T-helper 1 cell (primary cell): ENCODE measurements around the gene CYP24A1.

ENCODE experiments used
- DNase-seq, 5 donors: peaks; one replicate each; pipeline ENCODE4 v3.0.0-alpha.2; 2012 to 2020

Gene CYP24A1

GRCh38 chr20:54110457-54110856 lies 63.3 kb downstream of the CYP24A1 start:
- no peak for DNase-seq

- no peak for DNase-seq
Observed at GRCh38 chr20:54110041-54110440, 63.7 kb downstream of the CYP24A1 start.

DNA sequence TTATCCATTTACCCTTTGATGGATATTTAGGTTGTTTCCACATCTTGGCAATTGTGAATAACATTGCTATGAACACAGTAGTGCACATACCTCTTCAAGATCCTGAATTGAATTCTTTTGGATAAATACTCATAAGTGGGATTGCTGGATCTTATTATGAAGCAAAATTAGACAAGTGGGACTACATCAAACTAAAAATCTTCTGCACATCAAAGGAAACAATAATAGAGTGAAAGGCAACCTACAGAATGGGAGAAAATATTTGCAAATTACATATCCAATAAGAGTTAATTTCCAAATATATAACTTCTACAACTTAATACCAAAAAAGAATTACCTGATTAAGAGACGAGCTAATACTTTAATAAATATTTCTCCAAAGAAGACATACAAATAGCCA lies 65.0 kb downstream of the CYP24A1 start:
- no peak for DNase-seq

DNA sequence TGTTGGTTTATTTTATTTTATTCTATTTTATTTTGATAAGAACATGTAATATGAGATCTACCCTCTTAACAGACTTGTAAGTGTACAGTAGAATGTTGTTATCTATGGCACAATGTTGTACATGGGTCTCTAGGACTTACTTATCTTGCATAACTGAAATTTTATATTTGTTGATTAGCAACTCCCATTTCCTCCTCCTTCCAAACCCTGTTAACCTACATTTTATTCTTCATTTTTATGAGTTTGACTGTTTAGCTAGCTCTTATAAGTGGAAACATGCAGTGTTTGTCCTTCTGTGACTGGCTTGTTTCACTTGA lies 65.5 kb downstream of the CYP24A1 start:
- no peak for DNase-seq

DNA sequence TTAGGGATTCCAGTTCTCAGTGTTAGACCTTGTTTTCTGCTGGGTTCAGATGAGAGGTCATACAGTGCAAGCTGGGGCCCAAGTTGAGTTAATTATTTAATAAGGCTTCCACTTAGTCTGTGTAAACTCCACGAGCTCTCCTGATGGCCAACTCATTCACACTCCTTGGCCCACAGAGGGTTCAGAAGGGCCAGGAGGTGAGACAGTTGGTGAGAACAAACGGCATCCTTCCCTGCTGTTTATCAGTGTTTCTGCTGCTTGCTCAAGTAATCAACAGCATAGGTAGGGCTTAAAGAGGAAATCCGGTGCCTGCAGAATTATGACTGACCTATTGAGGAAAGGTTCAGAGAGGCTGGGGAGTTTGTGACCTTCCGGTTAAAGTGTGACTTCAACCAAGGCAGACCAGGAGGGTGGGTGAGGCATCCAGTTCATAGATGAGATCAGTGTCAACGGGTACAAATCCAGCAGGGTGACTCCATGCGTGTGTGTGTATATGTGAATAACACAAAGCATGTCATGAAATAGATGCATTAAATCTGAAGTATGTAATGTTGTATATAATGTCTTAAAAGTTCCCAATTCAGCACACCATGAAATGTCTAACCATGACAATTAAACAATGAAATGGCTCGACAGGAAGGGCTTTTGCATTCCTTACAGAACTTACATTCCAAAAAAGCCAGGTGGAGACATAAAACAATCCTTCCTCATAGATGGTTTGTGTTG lies 66.0 kb downstream of the CYP24A1 start:
- DNase-seq = no peak

DNA sequence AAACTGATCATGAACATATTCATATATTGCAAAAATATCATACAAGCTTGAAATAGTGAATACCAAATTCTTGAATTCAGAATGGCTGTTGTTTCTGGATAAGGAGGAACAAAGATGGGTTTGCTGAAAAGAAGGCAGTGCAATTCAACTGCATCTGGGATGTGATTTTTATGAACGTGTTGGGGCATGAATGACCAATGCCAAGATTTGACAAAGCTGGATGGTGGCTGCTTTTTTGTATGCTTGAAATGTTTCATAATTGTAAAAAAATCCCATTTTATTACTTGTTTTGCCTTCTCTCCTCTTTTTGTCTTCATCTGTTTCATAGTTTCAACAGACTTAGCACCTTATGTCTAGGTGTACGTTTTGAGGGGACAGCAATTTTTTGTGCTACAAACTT lies 66.6 kb downstream of the CYP24A1 start:
- DNase-seq = no peak

DNA sequence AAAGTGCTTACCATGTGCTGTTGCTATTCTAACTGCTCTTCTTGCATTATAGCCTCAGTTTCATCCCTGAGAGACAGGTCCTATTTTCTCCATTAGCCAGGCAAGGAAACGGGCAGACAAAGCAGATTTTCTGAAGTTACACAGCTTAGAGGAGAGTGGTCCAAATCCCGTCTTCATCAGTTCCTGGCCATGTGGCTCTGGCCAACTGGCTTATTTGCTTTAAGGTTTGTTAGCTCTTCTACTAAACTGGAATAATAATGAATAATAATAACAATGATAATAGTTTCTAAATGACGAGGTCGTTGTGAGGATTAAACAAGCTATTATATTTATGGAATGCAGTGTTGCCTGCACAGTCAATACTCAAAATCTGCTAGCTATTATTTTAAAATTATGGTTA lies 67.6 kb downstream of the CYP24A1 start:
- no peak for DNase-seq

DNA sequence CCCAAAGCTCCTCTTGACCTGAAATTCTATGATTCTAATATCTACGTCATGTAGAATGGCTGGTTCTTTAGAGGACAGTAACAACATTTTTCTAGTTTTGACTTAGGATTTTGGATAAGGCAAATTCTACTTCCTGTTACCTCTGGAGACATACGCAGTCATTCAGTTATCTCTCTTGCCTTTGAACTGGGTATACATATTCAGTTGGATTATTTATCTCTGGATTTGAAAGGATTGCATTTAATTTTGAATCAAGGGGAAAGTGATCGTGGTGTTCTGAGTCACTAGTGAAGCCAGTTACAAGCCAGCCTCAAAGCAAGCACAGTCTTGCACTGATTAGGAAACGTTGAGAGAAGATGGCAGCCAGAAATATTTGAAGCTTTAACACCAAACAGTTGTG lies 68.1 kb downstream of the CYP24A1 start:
- DNase-seq = no peak

- DNase-seq = no peak
Observed at GRCh38 chr20:54104781-54105180, 69.0 kb downstream of the CYP24A1 start.

- DNase-seq = no peak
Observed at GRCh38 chr20:54103762-54104600, 69.8 kb downstream of the CYP24A1 start.
